SK-N-SH (cell line): ENCODE results near the gene SH3BP4.

Experiments used
- CTCF ChIP-seq: fragments of 200-600 bp; sonication (generic); IDR thresholded peaks from 2 replicates; pipeline ENCODE4 v1.6.1; 2017; ENCODE audit warnings: antibody characterized with exemption, mild to moderate bottlenecking, moderate library complexity
- EZH2phosphoT487 ChIP-seq: fragments of 200-600 bp; sonication (generic); IDR thresholded peaks from 2 replicates; pipeline ENCODE4 v1.6.1; 2017; ENCODE audit warnings: low read depth, mixed run types, mild to moderate bottlenecking, antibody characterized with exemption, moderate library complexity, borderline replicate concordance
- GABPA ChIP-seq: IDR thresholded peaks from 2 replicates; pipeline ENCODE4 v1.4.0; 2012; ENCODE audit warnings: low read depth, mild to moderate bottlenecking
- MAX ChIP-seq: IDR thresholded peaks from 2 replicates; pipeline ENCODE4 v1.4.0; 2012; ENCODE audit warnings: low read depth
- MXI1 ChIP-seq: IDR thresholded peaks from 2 replicates; pipeline ENCODE4 v1.6.1; 2012; ENCODE audit warnings: mild to moderate bottlenecking, low read depth, low read length, improper control_type of control experiment
- POLR2AphosphoS5 ChIP-seq: IDR thresholded peaks from 2 replicates; pipeline ENCODE4 v1.6.1; 2012; ENCODE audit warnings: low read depth, low read length
- TAF1 ChIP-seq: IDR thresholded peaks from 2 replicates; pipeline ENCODE4 v1.6.1; 2012; ENCODE audit warnings: low read depth, mild to moderate bottlenecking, low read length, moderate library complexity, borderline replicate concordance
- USF2 ChIP-seq: fragments of 150-350 bp; IDR thresholded peaks from 2 replicates; pipeline ENCODE4 v1.6.1; 2017; ENCODE audit warnings: antibody characterized with exemption, low read length, low read depth, borderline replicate concordance
- YY1 ChIP-seq: IDR thresholded peaks from 2 replicates; pipeline ENCODE4 v1.4.0; 2012; ENCODE audit warnings: low read depth, mild to moderate bottlenecking

- TF ChIP-seq CTCF = no peak
- no peak for TF ChIP-seq MAX
- no peak for TF ChIP-seq YY1
- no peak for TF ChIP-seq EZH2phosphoT487
- TF ChIP-seq POLR2AphosphoS5 = no peak
- no peak for TF ChIP-seq MXI1
- no peak for TF ChIP-seq GABPA
- no peak for TF ChIP-seq USF2
- TF ChIP-seq TAF1 = no peak
These were observed 6.0 kb downstream of the SH3BP4 start for GRCh38 chr2:234957834-234958135.
